ENCODE measurements around the gene HS1BP3.

DNA sequence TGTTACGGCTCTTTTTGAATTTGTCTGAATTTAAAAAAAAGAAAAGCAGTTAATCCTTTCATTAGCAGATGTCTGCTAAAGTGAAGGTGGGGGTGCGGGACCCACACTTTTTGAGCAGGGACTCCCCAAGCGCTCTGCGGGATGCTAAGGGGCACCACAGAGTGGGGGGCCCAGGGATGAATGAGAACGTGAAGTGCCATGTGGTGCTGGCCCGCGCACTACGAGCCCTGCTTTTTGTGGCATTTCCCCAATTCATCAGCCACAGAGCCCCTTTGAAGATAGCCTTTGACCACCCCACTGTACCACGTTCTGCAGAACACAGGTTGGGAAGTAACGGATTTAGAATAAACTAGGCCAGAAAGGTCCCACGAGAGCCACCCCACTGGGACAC is 28.6 kb downstream of the HS1BP3 start:
- TF ChIP-seq MAFK (IDR thresholded peaks at IDR 0.05; ENCODE audit: low read depth, low read length), result no peak
- TF ChIP-seq, protein P1, sequence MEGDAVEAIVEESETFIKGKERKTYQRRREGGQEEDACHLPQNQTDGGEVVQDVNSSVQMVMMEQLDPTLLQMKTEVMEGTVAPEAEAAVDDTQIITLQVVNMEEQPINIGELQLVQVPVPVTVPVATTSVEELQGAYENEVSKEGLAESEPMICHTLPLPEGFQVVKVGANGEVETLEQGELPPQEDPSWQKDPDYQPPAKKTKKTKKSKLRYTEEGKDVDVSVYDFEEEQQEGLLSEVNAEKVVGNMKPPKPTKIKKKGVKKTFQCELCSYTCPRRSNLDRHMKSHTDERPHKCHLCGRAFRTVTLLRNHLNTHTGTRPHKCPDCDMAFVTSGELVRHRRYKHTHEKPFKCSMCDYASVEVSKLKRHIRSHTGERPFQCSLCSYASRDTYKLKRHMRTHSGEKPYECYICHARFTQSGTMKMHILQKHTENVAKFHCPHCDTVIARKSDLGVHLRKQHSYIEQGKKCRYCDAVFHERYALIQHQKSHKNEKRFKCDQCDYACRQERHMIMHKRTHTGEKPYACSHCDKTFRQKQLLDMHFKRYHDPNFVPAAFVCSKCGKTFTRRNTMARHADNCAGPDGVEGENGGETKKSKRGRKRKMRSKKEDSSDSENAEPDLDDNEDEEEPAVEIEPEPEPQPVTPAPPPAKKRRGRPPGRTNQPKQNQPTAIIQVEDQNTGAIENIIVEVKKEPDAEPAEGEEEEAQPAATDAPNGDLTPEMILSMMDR (conservative IDR thresholded peaks at IDR 0.05; ENCODE audit: low read depth, low read length), result no peak
- no peak for TF ChIP-seq ELK1 (IDR thresholded peaks at IDR 0.05; ENCODE audit: borderline replicate concordance, low read depth, low read length)
- no peak for TF ChIP-seq CHD1 (IDR thresholded peaks at IDR 0.05; ENCODE audit: low read depth, low read length)
- no peak for TF ChIP-seq FOS (IDR thresholded peaks at IDR 0.05; ENCODE audit: low read depth, low read length)
